GM19463 (cell line): Measurements from ENCODE around the gene CTNNBL1.
A peak's percentile ranks its signal among the peaks of the same experiment; 100 is the strongest.

Source experiments
- ATAC-seq: cut with Tn5 transposase; IDR thresholded peaks from one replicate; pipeline ENCODE4 v1.9.1; 2021; ENCODE audit warnings: mild to moderate bottlenecking, moderate library complexity; ENCODE audit not compliant: unreplicated experiment

CTNNBL1 gene

GRCh38 chr20:37774156-37774555 is 80.3 kb downstream of the CTNNBL1 start:
- ATAC-seq, result no peak

GRCh38 chr20:37775200-37775599 is 81.4 kb downstream of the CTNNBL1 start:
- ATAC-seq, result no peak

- no peak for ATAC-seq
Observed at GRCh38 chr20:37776049-37776448, 82.2 kb downstream of the CTNNBL1 start.

- ATAC-seq, result no peak
Observed at GRCh38 chr20:37776526-37776925, 82.7 kb downstream of the CTNNBL1 start.

- ATAC-seq, result no peak
Observed at GRCh38 chr20:37777012-37777950, 83.5 kb downstream of the CTNNBL1 start.

- ATAC-seq, result no peak
Observed at GRCh38 chr20:37777988-37778659, 84.3 kb downstream of the CTNNBL1 start.

- ATAC-seq, result no peak
Observed at GRCh38 chr20:37781626-37782025, 87.8 kb downstream of the CTNNBL1 start.

GRCh38 chr20:37786043-37786442 is 92.2 kb downstream of the CTNNBL1 start:
- ATAC-seq, result no peak

GRCh38 chr20:37789408-37789807 is 95.6 kb downstream of the CTNNBL1 start:
- no peak for ATAC-seq

- ATAC-seq, result no peak
Observed at GRCh38 chr20:37790900-37791299, 97.1 kb downstream of the CTNNBL1 start.

GRCh38 chr20:37796121-37796520 is 102.3 kb downstream of the CTNNBL1 start:
- ATAC-seq, result no peak

GRCh38 chr20:37796733-37797132 is 102.9 kb downstream of the CTNNBL1 start:
- ATAC-seq, result no peak

GRCh38 chr20:37797669-37798175 is 103.9 kb downstream of the CTNNBL1 start:
- ATAC-seq, result no peak

- no peak for ATAC-seq
Observed at GRCh38 chr20:37798312-37798711, 104.5 kb downstream of the CTNNBL1 start.

- ATAC-seq, result no peak
Observed at GRCh38 chr20:37800618-37801017, 106.8 kb downstream of the CTNNBL1 start.

GRCh38 chr20:37801921-37802320 is 108.1 kb downstream of the CTNNBL1 start:
- no peak for ATAC-seq

GRCh38 chr20:37803438-37804307 is 109.8 kb downstream of the CTNNBL1 start:
- peak; percentile 40 for ATAC-seq

GRCh38 chr20:37804584-37805566 is 111.0 kb downstream of the CTNNBL1 start:
- peak; percentile 82 for ATAC-seq

- ATAC-seq, result no peak
Observed at GRCh38 chr20:37807471-37808232, 113.8 kb downstream of the CTNNBL1 start.
